Natural killer cell (primary cell): ENCODE results near the gene NUCB2. TPM values are rescaled to one million over a fixed set of nuclear protein-coding genes. Genes with fewer than 3 reads are reported as not detected.
"Not testable (repeated sequence)": the region's sequence is repeated elsewhere in the genome, so short reads cannot be mapped to it uniquely, and the experiment has no call there.

ENCODE experiments used
- ATAC-seq, 3 donors: fragments of 150-1000 bp in 2 of 3; fragments of 200-7000 bp in 1 of 3; cut with Tn5 transposase; 1 replicate in 1 of 3; 2 replicates in 2 of 3; pipeline ENCODE4 v1.10.0; 2021; ENCODE audit warnings: mild to moderate bottlenecking in 2 of 3, moderate library complexity in 2 of 3
- DNase-seq, 2 donors: peaks; one replicate each; pipeline versions ENCODE4 v3.0.0 to v3.0.0-alpha.2; 2013 to 2021; ENCODE audit warnings: mixed read lengths in 1 of 2
- H3K27ac ChIP-seq: one replicate; pipeline ENCODE4 v1.5.1; 2013; ENCODE audit warnings: mild to moderate bottlenecking, low read length
- H3K27me3 ChIP-seq: one replicate; pipeline ENCODE4 v1.6.1; 2013; ENCODE audit warnings: low read length; ENCODE audit not compliant: control insufficient read depth, insufficient read depth
- H3K36me3 ChIP-seq: one replicate; pipeline ENCODE4 v1.6.1; 2013; ENCODE audit warnings: low read length; ENCODE audit not compliant: control insufficient read depth, insufficient read depth
- H3K4me1 ChIP-seq: one replicate; pipeline ENCODE4 v1.6.1; 2013; ENCODE audit warnings: low read length; ENCODE audit not compliant: control insufficient read depth, insufficient read depth
- H3K4me3 ChIP-seq: one replicate; pipeline ENCODE4 v1.5.1; 2013; ENCODE audit warnings: low read length
- H3K9me3 ChIP-seq: one replicate; pipeline ENCODE4 v1.6.1; 2013; ENCODE audit warnings: low read length; ENCODE audit not compliant: control insufficient read depth, insufficient read depth
- H3K27ac Mint-ChIP-seq, 2 donors: one replicate each; pipeline ENCODE4 v1.8.0; 2022; ENCODE audit warnings: mild to moderate bottlenecking in 2 of 2, mixed read lengths in 2 of 2, moderate library complexity in 1 of 2
- H3K27me3 Mint-ChIP-seq, 2 donors: one replicate each; pipeline ENCODE4 v1.8.0; 2022; ENCODE audit warnings: low read depth in 2 of 2, mixed read lengths in 2 of 2
- H3K36me3 Mint-ChIP-seq: one replicate; pipeline ENCODE4 v1.8.0; 2022; ENCODE audit warnings: mixed read lengths
- H3K4me1 Mint-ChIP-seq, 2 donors: one replicate each; pipeline ENCODE4 v1.8.0; 2022; ENCODE audit warnings: mixed read lengths in 2 of 2
- H3K4me3 Mint-ChIP-seq: one replicate; pipeline ENCODE4 v1.8.0; 2022; ENCODE audit warnings: mild to moderate bottlenecking, moderate library complexity, mixed read lengths
- H3K9me3 Mint-ChIP-seq, 2 donors: one replicate each; pipeline ENCODE4 v1.8.0; 2022; ENCODE audit warnings: mixed read lengths in 2 of 2
- WGBS: methylation state at CpG from one replicate; pipeline ENCODE4 v1.1.7; 2013; ENCODE audit warnings: missing lambda C conversion rate; ENCODE audit not compliant: insufficient coverage; 5-methylcytosine and 5-hydroxymethylcytosine counted together
- intact Hi-C: fragments of 100-400 bp; cut with micrococcal nuclease; formaldehyde crosslinking; loops from one replicate; pipeline ENCODE4 v1.14.2; 2022
- total RNA-seq, 4 donors: library from RNA; stranded (reverse); fragments of 120-200 nt in 1 of 4; gene quantifications; one replicate each; pipeline versions ENCODE4 v1.2.3 to v1.2.4, GENCODE V29; 2013 to 2022
- TF ChIP-seq, protein P1 (sequence below): fragments of 200-600 bp; IDR thresholded peaks from one replicate; pipeline ENCODE4 v1.8.0; 2022; ENCODE audit warnings: antibody characterized with exemption

Gene NUCB2
- total RNA-seq, 3 donors from 2014 or later (not counting 1 experiment from before 2014, with no cell fraction given) = 70.7 to 101 (median 81.4) TPM

DNA sequence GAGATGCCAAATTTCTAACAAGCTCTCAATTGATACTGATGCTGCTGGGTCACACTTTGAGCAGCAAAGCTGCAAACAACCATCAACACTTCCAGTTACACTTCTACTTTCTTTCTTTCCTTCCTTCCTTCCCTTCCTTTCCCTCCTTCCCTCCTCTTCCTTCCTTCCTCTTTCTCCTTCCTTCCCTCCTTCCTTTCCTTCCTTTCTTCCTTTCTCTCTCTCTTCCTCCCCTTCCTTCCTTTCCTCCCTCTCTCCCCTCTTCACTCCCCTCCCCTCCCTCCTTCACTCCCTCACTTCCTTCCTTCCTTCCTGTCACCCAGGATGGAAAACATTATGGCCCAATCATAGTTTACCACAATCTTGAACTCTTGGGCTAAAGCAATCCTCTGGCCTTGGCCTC is 35.8 kb upstream of the NUCB2 start:
- Histone ChIP-seq H3K36me3 (no peaks in the 10 kb centered on the region), H3K9me3 (no peaks in the 10 kb centered on the region), H3K27ac (no peak overlapping the region), H3K27me3 (no peaks in the 10 kb centered on the region), H3K4me1 (peaks cover 11% of the 10 kb centered on the region), H3K4me3 (no peak overlapping the region)
- Mint-ChIP-seq H3K9me3 (no peaks in the 10 kb centered on the region), H3K27ac (peak overlapping the region in 1 of 2 donors; percentile 52), H3K4me3 (no peak overlapping the region), H3K36me3 (no peaks in the 10 kb centered on the region), H3K4me1 (peaks cover 5 to 12% of the 10 kb centered on the region in 2 donors), H3K27me3 (no peaks in the 10 kb centered on the region)
- DNase-seq (no peak), ATAC-seq (no peak)
- intact Hi-C loops = no loop called here
- TF ChIP-seq, protein P1, sequence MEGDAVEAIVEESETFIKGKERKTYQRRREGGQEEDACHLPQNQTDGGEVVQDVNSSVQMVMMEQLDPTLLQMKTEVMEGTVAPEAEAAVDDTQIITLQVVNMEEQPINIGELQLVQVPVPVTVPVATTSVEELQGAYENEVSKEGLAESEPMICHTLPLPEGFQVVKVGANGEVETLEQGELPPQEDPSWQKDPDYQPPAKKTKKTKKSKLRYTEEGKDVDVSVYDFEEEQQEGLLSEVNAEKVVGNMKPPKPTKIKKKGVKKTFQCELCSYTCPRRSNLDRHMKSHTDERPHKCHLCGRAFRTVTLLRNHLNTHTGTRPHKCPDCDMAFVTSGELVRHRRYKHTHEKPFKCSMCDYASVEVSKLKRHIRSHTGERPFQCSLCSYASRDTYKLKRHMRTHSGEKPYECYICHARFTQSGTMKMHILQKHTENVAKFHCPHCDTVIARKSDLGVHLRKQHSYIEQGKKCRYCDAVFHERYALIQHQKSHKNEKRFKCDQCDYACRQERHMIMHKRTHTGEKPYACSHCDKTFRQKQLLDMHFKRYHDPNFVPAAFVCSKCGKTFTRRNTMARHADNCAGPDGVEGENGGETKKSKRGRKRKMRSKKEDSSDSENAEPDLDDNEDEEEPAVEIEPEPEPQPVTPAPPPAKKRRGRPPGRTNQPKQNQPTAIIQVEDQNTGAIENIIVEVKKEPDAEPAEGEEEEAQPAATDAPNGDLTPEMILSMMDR = no peak

DNA sequence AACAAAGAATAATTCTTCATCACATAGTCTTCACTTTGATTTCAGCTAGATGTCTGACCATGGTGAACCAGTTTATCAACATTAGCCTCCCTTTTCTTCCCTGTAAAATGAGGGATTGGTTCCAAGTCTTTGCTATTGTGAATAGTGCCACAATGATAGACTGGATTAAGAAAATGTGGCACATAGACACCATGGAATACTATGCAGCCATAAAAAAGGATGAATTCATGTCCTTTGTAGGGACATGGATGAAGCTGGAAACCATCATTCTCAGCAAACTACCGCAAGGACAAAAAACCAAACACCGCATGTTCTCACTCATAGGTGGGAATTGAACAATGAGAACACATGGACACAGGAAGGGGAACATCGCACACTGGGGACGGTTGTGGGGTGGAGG is 33.6 kb upstream of the NUCB2 start:
- H3K36me3 ChIP-seq, H3K27me3 ChIP-seq, H3K9me3 ChIP-seq, H3K4me3 Mint-ChIP-seq, H3K27me3 Mint-ChIP-seq, H3K27ac ChIP-seq, H3K9me3 Mint-ChIP-seq, H3K36me3 Mint-ChIP-seq, intact Hi-C loops, ATAC-seq, H3K4me3 ChIP-seq, H3K27ac Mint-ChIP-seq, DNase-seq: not testable (repeated sequence)
- H3K4me1 Mint-ChIP-seq = peaks cover 5 to 12% of the 10 kb centered on the region in 2 donors
- WGBS = 100% methylated on average over 3 of the region's 4 CpGs
- H3K4me1 ChIP-seq = peaks cover 11% of the 10 kb centered on the region

DNA sequence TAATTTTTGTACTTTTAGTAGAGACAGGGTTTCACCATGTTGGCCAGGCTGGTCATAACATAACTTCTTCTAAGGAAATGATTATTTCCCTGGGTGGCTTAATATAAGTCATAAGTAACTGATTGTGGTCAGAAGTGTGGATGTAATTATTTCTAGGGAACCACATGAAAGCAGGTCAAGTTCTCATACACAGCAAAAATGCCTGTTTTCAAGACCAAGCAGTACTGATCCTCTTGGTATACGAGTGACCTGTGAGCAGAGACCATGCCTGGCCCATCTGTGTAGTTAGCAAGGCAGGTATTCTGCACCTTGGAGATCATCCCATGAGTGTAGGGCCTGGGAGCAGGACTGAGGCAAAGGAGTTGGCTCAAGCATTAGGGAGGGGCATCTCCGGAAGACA is 32.5 kb upstream of the NUCB2 start:
- H3K9me3 ChIP-seq = no peaks in the 10 kb centered on the region
- H3K36me3 Mint-ChIP-seq = no peaks in the 10 kb centered on the region
- peaks cover 5 to 12% of the 10 kb centered on the region in 2 donors for H3K4me1 Mint-ChIP-seq
- intact Hi-C loops = no loop called here
- H3K27me3 Mint-ChIP-seq = peaks cover 0 to 3% of the 10 kb centered on the region in 2 donors
- H3K36me3 ChIP-seq = no peaks in the 10 kb centered on the region
- no peaks in the 10 kb centered on the region for H3K9me3 Mint-ChIP-seq
- no peaks in the 10 kb centered on the region for H3K27me3 ChIP-seq
- no peak overlapping the region for H3K27ac ChIP-seq
- no peak for DNase-seq
- no peak overlapping the region for H3K4me3 ChIP-seq
- H3K27ac Mint-ChIP-seq = no peak overlapping the region
- TF ChIP-seq, protein P1 = no peak
- WGBS = 29% methylated on average over 1 of the region's 2 CpGs
- H3K4me3 Mint-ChIP-seq = no peak overlapping the region
- ATAC-seq = peak in 2 of 3 donors; percentile 7 to 21
- peaks cover 11% of the 10 kb centered on the region for H3K4me1 ChIP-seq

DNA sequence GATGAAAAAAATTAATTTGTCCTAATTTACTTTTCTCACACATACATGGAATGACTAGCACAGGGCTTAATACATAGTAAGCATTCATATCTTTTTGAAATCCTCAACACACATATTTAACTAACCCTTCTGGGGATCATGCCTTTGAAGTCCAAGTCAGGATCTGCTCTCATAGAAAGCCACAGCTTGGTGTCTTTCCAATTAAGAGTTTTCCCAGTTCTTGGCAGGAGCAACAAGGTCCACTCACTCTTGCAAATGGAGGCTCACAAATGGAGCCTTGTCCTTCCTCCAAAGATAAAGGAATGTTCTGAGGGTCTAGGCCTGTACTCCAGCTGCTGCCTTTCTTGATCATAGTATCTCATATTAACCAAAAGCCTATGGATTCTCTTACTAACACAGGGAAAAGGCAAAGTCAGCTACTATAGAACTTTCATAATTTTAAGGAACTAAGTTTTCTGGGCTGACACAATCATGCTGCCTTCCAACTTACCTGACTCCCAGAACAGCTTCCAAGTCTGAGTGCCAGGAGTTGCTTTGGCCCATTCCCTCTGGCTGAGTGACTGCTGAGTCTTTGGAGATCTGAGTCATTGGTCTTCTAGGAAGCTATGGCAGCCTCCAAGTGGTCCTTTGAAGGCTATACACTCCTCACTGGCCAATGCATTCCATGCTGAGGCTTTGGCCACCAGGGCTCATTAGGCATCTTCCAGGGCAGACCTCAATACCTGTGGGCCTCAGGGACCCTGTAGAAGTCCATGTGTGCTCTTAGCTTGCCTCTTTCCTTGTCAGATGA is 25.8 kb upstream of the NUCB2 start:
- H3K9me3 ChIP-seq = no peaks in the 10 kb centered on the region
- no peak overlapping the region for H3K27ac ChIP-seq
- H3K4me3 ChIP-seq = no peak overlapping the region
- no peaks in the 10 kb centered on the region for H3K27me3 ChIP-seq
- Mint-ChIP-seq H3K9me3 (no peaks in the 10 kb centered on the region), H3K4me3 (no peak overlapping the region), H3K27me3 (peaks cover 0 to 3% of the 10 kb centered on the region in 2 donors), H3K4me1 (no peaks in the 10 kb centered on the region), H3K27ac (no peak overlapping the region), H3K36me3 (no peaks in the 10 kb centered on the region)
- H3K4me1 ChIP-seq = no peaks in the 10 kb centered on the region
- TF ChIP-seq, protein P1 = no peak
- no peaks in the 10 kb centered on the region for H3K36me3 ChIP-seq
- intact Hi-C loops = no loop called here
- DNase-seq (no peak), ATAC-seq (no peak)
